IPS-15b (cell line): ENCODE results near the gene PRPSAP1.
"Not testable (repeated sequence)": the region's sequence is repeated elsewhere in the genome, so short reads cannot be mapped to it uniquely, and the experiment has no call there.

ENCODE experiments used
- H3K27me3 ChIP-seq: one replicate; pipeline ENCODE4 v1.6.1; 2013; ENCODE audit warnings: low read length; ENCODE audit not compliant: control insufficient read depth, insufficient read depth
- H3K36me3 ChIP-seq: one replicate; pipeline ENCODE4 v1.6.1; 2013; ENCODE audit warnings: low read length; ENCODE audit not compliant: control insufficient read depth, insufficient read depth
- H3K4me1 ChIP-seq: one replicate; pipeline ENCODE4 v1.6.1; 2013; ENCODE audit warnings: mild to moderate bottlenecking, low read length; ENCODE audit not compliant: control insufficient read depth, insufficient read depth
- H3K4me3 ChIP-seq: one replicate; pipeline ENCODE4 v1.5.1; 2013; ENCODE audit warnings: low read depth, low read length
- H3K9ac ChIP-seq: one replicate; pipeline ENCODE4 v1.6.1; 2013; ENCODE audit warnings: low read depth, mild to moderate bottlenecking, low read length
- H3K9me3 ChIP-seq: one replicate; pipeline ENCODE4 v1.6.1; 2013; ENCODE audit warnings: mild to moderate bottlenecking, low read length; ENCODE audit not compliant: control insufficient read depth, insufficient read depth

The PRPSAP1 gene

GRCh38 chr17:76366247-76366646, 12.5 kb upstream of the PRPSAP1 start:
- H3K9ac ChIP-seq, result no peak overlapping the region
- no peaks in the 10 kb centered on the region for H3K27me3 ChIP-seq
- H3K4me3 ChIP-seq, result no peak overlapping the region
- no peaks in the 10 kb centered on the region for H3K36me3 ChIP-seq
- H3K9me3 ChIP-seq, result no peaks in the 10 kb centered on the region
- H3K4me1 ChIP-seq, result peaks cover 3% of the 10 kb centered on the region

GRCh38 chr17:76365256-76365903, 11.7 kb upstream of the PRPSAP1 start:
- Histone ChIP-seq H3K9ac (no peak overlapping the region), H3K36me3 (no peaks in the 10 kb centered on the region), H3K9me3 (no peaks in the 10 kb centered on the region), H3K4me3 (no peak overlapping the region), H3K4me1 (peaks cover 3% of the 10 kb centered on the region), H3K27me3 (no peaks in the 10 kb centered on the region)

- no peaks in the 10 kb centered on the region for H3K9me3 ChIP-seq
- H3K27me3 ChIP-seq, result no peaks in the 10 kb centered on the region
- no peak overlapping the region for H3K4me3 ChIP-seq
- no peak overlapping the region for H3K9ac ChIP-seq
- no peaks in the 10 kb centered on the region for H3K36me3 ChIP-seq
- H3K4me1 ChIP-seq, result peaks cover 3% of the 10 kb centered on the region
Measured at GRCh38 chr17:76363107-76363842, 9.6 kb upstream of the PRPSAP1 start.

GRCh38 chr17:76360461-76360860, 6.7 kb upstream of the PRPSAP1 start:
- H3K9me3 ChIP-seq, result no peaks in the 10 kb centered on the region
- H3K4me1 ChIP-seq, result no peaks in the 10 kb centered on the region
- H3K27me3 ChIP-seq, result no peaks in the 10 kb centered on the region
- H3K9ac ChIP-seq, result no peak overlapping the region
- no peak overlapping the region for H3K4me3 ChIP-seq
- no peaks in the 10 kb centered on the region for H3K36me3 ChIP-seq

- not testable (repeated sequence) for H3K9me3 ChIP-seq, H3K27me3 ChIP-seq, H3K4me1 ChIP-seq, H3K36me3 ChIP-seq, H3K4me3 ChIP-seq, H3K9ac ChIP-seq
Measured at GRCh38 chr17:76359776-76360175, 6.1 kb upstream of the PRPSAP1 start.

- Histone ChIP-seq H3K36me3 (no peaks in the 10 kb centered on the region), H3K4me1 (no peaks in the 10 kb centered on the region), H3K9me3 (no peaks in the 10 kb centered on the region), H3K4me3 (no peak overlapping the region), H3K27me3 (no peaks in the 10 kb centered on the region), H3K9ac (no peak overlapping the region)
Measured at GRCh38 chr17:76359375-76359774, 5.7 kb upstream of the PRPSAP1 start.

- H3K36me3 ChIP-seq, result no peaks in the 10 kb centered on the region
- H3K4me3 ChIP-seq, result no peak overlapping the region
- H3K9me3 ChIP-seq, result no peaks in the 10 kb centered on the region
- no peak overlapping the region for H3K9ac ChIP-seq
- H3K4me1 ChIP-seq, result no peaks in the 10 kb centered on the region
- no peaks in the 10 kb centered on the region for H3K27me3 ChIP-seq
Measured at GRCh38 chr17:76357597-76358158, 4.0 kb upstream of the PRPSAP1 start.

- Histone ChIP-seq H3K9ac (no peak overlapping the region), H3K27me3 (no peaks in the 10 kb centered on the region)
Measured at GRCh38 chr17:76356803-76357456, 3.2 kb upstream of the PRPSAP1 start.

GRCh38 chr17:76354747-76355310, 1.1 kb upstream of the PRPSAP1 start:
- Histone ChIP-seq H3K4me1 (no peaks in the 10 kb centered on the region), H3K27me3 (no peaks in the 10 kb centered on the region), H3K4me3 (no peak overlapping the region), H3K36me3 (no peaks in the 10 kb centered on the region), H3K9me3 (no peaks in the 10 kb centered on the region), H3K9ac (no peak overlapping the region)

More at GRCh38 chr17:76356803-76357456, 3.2 kb upstream of the PRPSAP1 start:
- Histone ChIP-seq H3K4me3 (no peak overlapping the region), H3K36me3 (no peaks in the 10 kb centered on the region), H3K9me3 (no peaks in the 10 kb centered on the region), H3K4me1 (no peaks in the 10 kb centered on the region)

GRCh38 chr17:76354317-76354729, 607 bp upstream of the PRPSAP1 start:
- peak overlapping the region; percentile 32 for H3K9ac ChIP-seq
- peak overlapping the region; percentile 57 for H3K4me3 ChIP-seq
- H3K27me3 ChIP-seq, result no peaks in the 10 kb centered on the region
- H3K36me3 ChIP-seq, result no peaks in the 10 kb centered on the region
- no peaks in the 10 kb centered on the region for H3K9me3 ChIP-seq
- H3K4me1 ChIP-seq, result no peaks in the 10 kb centered on the region

GRCh38 chr17:76353004-76353598, 615 bp downstream of the PRPSAP1 start:
- Histone ChIP-seq H3K9ac (no peak overlapping the region), H3K9me3 (no peaks in the 10 kb centered on the region), H3K27me3 (no peaks in the 10 kb centered on the region), H3K4me1 (no peaks in the 10 kb centered on the region), H3K4me3 (peak overlapping the region; percentile 57), H3K36me3 (no peaks in the 10 kb centered on the region)
